HepG2 (cell line): ENCODE measurements around the gene KLF16. TPM values are rescaled to one million over a fixed set of nuclear protein-coding genes. Genes with fewer than 3 reads are reported as not detected.

Experiments used
- ARNT2 ChIP-seq: sonication (generic); formaldehyde crosslinking; IDR thresholded peaks from 2 replicates; pipeline ENCODE4 v1.8.0; 2022; ENCODE audit warnings: mild to moderate bottlenecking, low read depth, missing genetic modification reagents, moderate library complexity
- FOXO1 ChIP-seq: sonication (generic); formaldehyde crosslinking; IDR thresholded peaks from 2 replicates; pipeline ENCODE4 v1.4.0; 2020; ENCODE audit warnings: missing genetic modification reagents
- IRX3 ChIP-seq: sonication (generic); formaldehyde crosslinking; IDR thresholded peaks from 2 replicates; pipeline ENCODE4 v1.8.1; 2023; ENCODE audit warnings: mild to moderate bottlenecking, low read depth, missing genetic modification reagents, borderline replicate concordance
- KDM1A ChIP-seq: IDR thresholded peaks from 2 replicates; pipeline ENCODE4 v1.6.1; 2016; ENCODE audit warnings: missing compliant biosample characterization
- NFIB ChIP-seq: sonication (generic); formaldehyde crosslinking; IDR thresholded peaks from 2 replicates; pipeline ENCODE4 v1.9.0; 2021; ENCODE audit warnings: missing genetic modification reagents, mild to moderate bottlenecking, borderline replicate concordance
- SUZ12 ChIP-seq: fragments of 150-350 bp; IDR thresholded peaks from 2 replicates; pipeline ENCODE4 v1.6.1; 2014; ENCODE audit warnings: low read depth, low read length
- SYNCRIP ChIP-seq: fragments of 200-400 bp; formaldehyde crosslinking; IDR thresholded peaks from 2 replicates; pipeline ENCODE4 v1.6.1; 2018; ENCODE audit warnings: mild to moderate bottlenecking, low read depth, low read length; ENCODE audit not compliant: insufficient read depth
- TBL1XR1 ChIP-seq: fragments of 150-350 bp; IDR thresholded peaks from 2 replicates; pipeline ENCODE4 v1.6.1; 2014; ENCODE audit warnings: borderline replicate concordance, low read length; ENCODE audit not compliant: partially characterized antibody
- TFAP4 ChIP-seq: sonication (generic); IDR thresholded peaks from 2 replicates; pipeline ENCODE4 v1.6.1; 2016; ENCODE audit warnings: low read depth, borderline replicate concordance
- ZFP82 ChIP-seq: sonication (generic); formaldehyde crosslinking; IDR thresholded peaks from 2 replicates; pipeline ENCODE4 v1.5.1; 2020; ENCODE audit warnings: mild to moderate bottlenecking, missing genetic modification reagents, borderline replicate concordance
- ZMYM3 ChIP-seq: sonication (generic); formaldehyde crosslinking; IDR thresholded peaks from 2 replicates; pipeline ENCODE4 v1.5.1; 2020; ENCODE audit warnings: mild to moderate bottlenecking, missing genetic modification reagents
- ZNF24 ChIP-seq: fragments of 450-650 bp; IDR thresholded peaks from 2 replicates; pipeline ENCODE4 v1.6.1; 2017; ENCODE audit warnings: antibody characterized with exemption, mild to moderate bottlenecking
- ZNF605 ChIP-seq: sonication (generic); formaldehyde crosslinking; IDR thresholded peaks from 2 replicates; pipeline ENCODE4 v1.8.0; 2022; ENCODE audit warnings: mild to moderate bottlenecking, missing genetic modification reagents
- ZNF660 ChIP-seq: sonication (generic); formaldehyde crosslinking; IDR thresholded peaks from 2 replicates; pipeline ENCODE4 v1.5.1; 2020; ENCODE audit warnings: mild to moderate bottlenecking, low read depth, missing genetic modification reagents, borderline replicate concordance
- ZNF792 ChIP-seq: IDR thresholded peaks from 2 replicates; pipeline ENCODE4 v1.6.1; 2016
- polyA plus RNA-seq, 8 experiments: library from polyadenylated mRNA; depleted of rRNA in 3 of 8; stranded (reverse) in 7 of 8; unstranded in 1 of 8; fragments of >200 nt; fragmentation: Illumina TruSeq in 4 of 8; extraction: Trizol in 4 of 8; gene quantifications; 2 replicates each; pipeline versions ENCODE4 v1.2.1 to v1.2.3, GENCODE V29; 2011 to 2016; ENCODE audit warnings: low read depth in 4 of 8, missing spikeins in 1 of 8, mixed read lengths in 1 of 8; ENCODE audit not compliant: insufficient read depth in 1 of 8
- total RNA-seq, 5 experiments: library from RNA; depleted of rRNA; stranded (reverse); fragments of >200 nt; fragmentation: Illumina TruSeq; extraction: Trizol; gene quantifications; 2 replicates each; pipeline ENCODE4 v1.2.3, GENCODE V29; 2016; ENCODE audit warnings: low read depth in 1 of 5
- TF ChIP-seq, protein P1 (sequence below), 2 experiments: fragments of 450-650 bp in 1 of 2; sonication (generic) in 1 of 2; formaldehyde crosslinking; IDR thresholded peaks; 2 replicates each; pipeline versions ENCODE4 v1.5.0 to v1.8.0; 2020 to 2022; ENCODE audit warnings: mild to moderate bottlenecking in 1 of 2, missing genetic modification reagents in 1 of 2
- TF ChIP-seq, protein P2 (sequence below): sonication (generic); formaldehyde crosslinking; IDR thresholded peaks from 2 replicates; pipeline ENCODE4 v1.4.0; 2020; ENCODE audit warnings: missing genetic modification reagents, borderline replicate concordance
- TF ChIP-seq, protein P3 (sequence below): sonication (generic); formaldehyde crosslinking; IDR thresholded peaks from 2 replicates; pipeline ENCODE4 v1.4.0; 2020; ENCODE audit warnings: mild to moderate bottlenecking, missing genetic modification reagents

KLF16 gene
- total and polyA plus RNA-seq, 2 of the 13 experiments (the other 11 are each of a cell fraction or from before 2014, with no cell fraction given): 3.5 to 6.7 TPM

DNA sequence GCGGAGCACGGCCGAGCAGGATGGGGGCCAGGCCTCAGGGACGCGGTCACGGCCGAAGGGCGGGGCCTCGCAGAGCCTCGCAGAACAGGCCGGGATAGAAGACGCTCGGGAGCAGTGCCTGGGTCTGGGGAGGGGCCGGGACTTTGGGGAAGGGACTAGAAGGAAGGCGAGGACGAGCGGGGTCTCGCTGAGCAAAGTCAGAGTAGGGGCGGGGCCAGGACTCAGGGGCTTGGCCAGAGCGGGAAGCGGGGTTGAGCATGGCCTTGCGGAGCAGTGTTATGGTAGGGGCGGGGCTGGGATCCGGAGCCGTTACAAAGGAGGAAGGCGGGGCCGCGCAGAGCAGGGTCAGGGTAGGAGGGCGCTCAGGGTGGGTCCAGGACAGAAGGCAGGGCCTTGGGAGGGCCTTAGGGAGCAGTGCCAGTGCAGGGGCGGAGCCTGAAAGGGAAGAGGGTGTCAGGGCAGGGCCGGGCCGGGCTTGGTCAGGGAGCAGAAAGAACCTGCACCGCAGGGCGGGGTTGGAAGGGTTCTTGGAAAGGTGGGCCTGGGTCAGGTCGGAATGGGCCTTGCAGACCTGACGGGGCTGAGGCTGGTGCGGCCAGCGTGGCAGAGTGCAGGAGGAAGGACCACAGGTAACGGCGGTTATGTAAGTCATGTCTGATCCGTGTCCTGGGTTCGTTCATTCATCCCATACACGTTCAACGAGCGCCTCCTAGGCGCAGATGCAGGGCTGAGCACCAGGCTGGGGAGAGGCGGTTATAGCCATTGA is 50.8 kb downstream of the KLF16 start (continued):
- TF ChIP-seq NFIB (no peak), ZFP82 (CRISPR knock-in tag) (no peak), IRX3 (CRISPR knock-in tag) (no peak), FOXO1 (CRISPR knock-in tag) (no peak), ZNF792 (CRISPR knock-in tag) (0 out of 2 replicates have a peak, but pooled peaks have one; percentile 27), ZNF24 (no peak), KDM1A (CRISPR knock-in tag) (no peak), SUZ12 (no peak), TFAP4 (no peak), ARNT2 (peak; percentile 83), ZMYM3 (CRISPR knock-in tag) (peak; percentile 62; the same call in 1 of the 2 replicates), ZNF605 (CRISPR knock-in tag) (0 out of 2 replicates have a peak, but pooled peaks have one; percentile 46), SYNCRIP (no peak), TBL1XR1 (peak; percentile 37), ZNF660 (no peak)
- TF ChIP-seq, protein P1, sequence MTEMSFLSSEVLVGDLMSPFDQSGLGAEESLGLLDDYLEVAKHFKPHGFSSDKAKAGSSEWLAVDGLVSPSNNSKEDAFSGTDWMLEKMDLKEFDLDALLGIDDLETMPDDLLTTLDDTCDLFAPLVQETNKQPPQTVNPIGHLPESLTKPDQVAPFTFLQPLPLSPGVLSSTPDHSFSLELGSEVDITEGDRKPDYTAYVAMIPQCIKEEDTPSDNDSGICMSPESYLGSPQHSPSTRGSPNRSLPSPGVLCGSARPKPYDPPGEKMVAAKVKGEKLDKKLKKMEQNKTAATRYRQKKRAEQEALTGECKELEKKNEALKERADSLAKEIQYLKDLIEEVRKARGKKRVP (CRISPR knock-in tag; IDR thresholded peaks at IDR 0.05): no peak
- TF ChIP-seq, protein P2, sequence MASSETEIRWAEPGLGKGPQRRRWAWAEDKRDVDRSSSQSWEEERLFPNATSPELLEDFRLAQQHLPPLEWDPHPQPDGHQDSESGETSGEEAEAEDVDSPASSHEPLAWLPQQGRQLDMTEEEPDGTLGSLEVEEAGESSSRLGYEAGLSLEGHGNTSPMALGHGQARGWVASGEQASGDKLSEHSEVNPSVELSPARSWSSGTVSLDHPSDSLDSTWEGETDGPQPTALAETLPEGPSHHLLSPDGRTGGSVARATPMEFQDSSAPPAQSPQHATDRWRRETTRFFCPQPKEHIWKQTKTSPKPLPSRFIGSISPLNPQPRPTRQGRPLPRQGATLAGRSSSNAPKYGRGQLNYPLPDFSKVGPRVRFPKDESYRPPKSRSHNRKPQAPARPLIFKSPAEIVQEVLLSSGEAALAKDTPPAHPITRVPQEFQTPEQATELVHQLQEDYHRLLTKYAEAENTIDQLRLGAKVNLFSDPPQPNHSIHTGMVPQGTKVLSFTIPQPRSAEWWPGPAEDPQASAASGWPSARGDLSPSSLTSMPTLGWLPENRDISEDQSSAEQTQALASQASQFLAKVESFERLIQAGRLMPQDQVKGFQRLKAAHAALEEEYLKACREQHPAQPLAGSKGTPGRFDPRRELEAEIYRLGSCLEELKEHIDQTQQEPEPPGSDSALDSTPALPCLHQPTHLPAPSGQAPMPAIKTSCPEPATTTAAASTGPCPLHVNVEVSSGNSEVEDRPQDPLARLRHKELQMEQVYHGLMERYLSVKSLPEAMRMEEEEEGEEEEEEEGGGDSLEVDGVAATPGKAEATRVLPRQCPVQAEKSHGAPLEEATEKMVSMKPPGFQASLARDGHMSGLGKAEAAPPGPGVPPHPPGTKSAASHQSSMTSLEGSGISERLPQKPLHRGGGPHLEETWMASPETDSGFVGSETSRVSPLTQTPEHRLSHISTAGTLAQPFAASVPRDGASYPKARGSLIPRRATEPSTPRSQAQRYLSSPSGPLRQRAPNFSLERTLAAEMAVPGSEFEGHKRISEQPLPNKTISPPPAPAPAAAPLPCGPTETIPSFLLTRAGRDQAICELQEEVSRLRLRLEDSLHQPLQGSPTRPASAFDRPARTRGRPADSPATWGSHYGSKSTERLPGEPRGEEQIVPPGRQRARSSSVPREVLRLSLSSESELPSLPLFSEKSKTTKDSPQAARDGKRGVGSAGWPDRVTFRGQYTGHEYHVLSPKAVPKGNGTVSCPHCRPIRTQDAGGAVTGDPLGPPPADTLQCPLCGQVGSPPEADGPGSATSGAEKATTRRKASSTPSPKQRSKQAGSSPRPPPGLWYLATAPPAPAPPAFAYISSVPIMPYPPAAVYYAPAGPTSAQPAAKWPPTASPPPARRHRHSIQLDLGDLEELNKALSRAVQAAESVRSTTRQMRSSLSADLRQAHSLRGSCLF (CRISPR knock-in tag): no peak
- TF ChIP-seq, protein P3, sequence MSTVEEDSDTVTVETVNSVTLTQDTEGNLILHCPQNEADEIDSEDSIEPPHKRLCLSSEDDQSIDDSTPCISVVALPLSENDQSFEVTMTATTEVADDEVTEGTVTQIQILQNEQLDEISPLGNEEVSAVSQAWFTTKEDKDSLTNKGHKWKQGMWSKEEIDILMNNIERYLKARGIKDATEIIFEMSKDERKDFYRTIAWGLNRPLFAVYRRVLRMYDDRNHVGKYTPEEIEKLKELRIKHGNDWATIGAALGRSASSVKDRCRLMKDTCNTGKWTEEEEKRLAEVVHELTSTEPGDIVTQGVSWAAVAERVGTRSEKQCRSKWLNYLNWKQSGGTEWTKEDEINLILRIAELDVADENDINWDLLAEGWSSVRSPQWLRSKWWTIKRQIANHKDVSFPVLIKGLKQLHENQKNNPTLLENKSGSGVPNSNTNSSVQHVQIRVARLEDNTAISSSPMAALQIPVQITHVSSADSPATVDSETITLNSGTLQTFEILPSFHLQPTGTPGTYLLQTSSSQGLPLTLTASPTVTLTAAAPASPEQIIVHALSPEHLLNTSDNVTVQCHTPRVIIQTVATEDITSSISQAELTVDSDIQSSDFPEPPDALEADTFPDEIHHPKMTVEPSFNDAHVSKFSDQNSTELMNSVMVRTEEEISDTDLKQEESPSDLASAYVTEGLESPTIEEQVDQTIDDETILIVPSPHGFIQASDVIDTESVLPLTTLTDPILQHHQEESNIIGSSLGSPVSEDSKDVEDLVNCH (CRISPR knock-in tag): no peak
